UCSD-AML1 (cell line): ENCODE data around the gene TXNRD2.
"Not testable (repeated sequence)": the region's sequence is repeated elsewhere in the genome, so short reads cannot be mapped to it uniquely, and the experiment has no call there.

Experiments used
- DNase-seq: peaks from one replicate; lab custom pipeline; 2025; ENCODE audit not compliant: unreplicated experiment; lab: John Stamatoyannopoulos, UW

Gene TXNRD2

DNA sequence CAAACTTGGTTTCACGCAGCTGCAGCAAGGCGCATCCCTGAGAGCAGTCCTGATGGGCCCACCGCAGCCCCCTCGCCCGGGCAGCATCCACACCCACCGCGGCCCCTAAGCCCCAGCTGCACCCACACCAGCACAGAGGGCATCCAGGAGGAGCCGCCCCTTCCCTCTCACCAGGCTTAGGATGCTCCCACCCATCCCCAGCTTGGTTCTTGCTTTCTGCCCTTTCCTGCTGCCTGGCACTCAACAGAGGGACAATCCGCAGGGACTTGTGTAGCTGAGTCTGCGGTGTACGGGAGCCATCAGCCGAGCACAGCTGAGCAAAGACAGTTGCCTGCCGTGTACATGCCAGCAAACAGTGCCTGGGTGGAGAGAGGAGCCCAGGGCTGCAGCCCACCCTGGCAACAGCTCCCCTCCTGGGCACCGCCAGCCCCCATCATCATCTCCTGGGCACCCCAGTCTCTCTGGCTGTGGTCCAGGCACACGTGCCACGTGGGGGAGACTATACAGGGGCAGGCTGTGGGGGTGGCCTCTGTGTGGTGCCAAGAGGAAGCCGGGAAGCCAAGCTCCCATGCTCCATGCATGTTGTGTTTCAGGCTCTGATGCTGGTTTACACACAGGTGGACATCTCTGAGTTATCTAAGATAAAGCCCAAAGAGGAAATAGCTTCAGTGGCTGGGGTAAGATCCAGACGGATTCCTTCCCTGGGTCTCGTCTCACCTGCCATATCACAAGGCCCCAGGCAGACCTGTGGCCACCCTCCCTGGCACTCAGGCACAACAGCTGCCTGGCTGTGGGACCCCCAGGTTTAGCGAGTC lies 50.9 kb downstream of the TXNRD2 start:
- DNase-seq, result no peak

DNA sequence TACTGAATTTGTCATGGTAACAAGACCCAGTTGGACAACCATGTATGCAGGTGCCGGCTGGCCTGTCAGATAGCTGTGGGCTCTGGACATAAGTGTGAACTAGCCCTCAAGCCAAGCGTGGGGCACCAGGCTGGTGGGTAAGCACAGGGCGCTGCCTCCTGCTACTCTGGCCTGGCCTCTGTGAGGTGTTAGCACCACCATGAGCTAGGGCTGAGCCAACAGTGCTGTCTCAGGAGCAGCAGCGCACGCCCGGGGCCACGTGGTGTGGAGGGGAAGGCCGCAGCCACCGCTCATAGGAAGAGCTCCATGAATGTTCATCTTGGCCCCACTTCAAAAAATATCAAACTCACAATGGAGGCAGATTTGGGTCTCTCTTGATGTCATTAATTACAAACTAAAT lies 51.7 kb downstream of the TXNRD2 start:
- DNase-seq, result no peak

DNA sequence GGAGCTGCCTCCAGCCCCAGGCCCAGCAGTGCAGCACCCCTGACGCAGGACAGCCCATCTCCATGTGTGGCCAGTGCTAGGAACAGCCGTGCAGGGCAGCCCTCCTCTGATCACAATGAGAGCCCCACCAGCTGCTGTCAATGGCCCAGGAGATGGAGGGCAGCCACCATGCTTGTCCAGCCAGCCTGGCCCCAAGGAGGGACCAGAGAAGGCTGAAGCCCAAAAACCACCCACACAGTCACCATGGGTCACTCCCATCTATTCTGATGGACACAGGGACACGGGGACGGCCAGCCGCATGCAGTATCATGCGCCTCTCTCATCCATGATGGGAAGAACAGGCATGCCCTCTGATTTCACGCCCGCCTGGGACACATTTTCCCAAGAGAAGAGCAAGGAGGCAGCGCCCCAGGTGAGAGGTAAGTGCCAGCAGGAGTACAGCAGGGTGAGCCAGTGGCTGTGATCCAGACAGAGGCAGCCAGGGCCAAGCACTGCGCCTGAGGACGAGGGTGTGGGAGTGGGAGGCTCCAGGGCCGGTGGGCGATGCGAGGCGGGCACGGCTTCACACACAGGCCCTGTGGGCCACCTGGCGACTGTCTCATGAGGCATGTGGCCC lies 53.4 kb downstream of the TXNRD2 start:
- DNase-seq, result no peak

DNA sequence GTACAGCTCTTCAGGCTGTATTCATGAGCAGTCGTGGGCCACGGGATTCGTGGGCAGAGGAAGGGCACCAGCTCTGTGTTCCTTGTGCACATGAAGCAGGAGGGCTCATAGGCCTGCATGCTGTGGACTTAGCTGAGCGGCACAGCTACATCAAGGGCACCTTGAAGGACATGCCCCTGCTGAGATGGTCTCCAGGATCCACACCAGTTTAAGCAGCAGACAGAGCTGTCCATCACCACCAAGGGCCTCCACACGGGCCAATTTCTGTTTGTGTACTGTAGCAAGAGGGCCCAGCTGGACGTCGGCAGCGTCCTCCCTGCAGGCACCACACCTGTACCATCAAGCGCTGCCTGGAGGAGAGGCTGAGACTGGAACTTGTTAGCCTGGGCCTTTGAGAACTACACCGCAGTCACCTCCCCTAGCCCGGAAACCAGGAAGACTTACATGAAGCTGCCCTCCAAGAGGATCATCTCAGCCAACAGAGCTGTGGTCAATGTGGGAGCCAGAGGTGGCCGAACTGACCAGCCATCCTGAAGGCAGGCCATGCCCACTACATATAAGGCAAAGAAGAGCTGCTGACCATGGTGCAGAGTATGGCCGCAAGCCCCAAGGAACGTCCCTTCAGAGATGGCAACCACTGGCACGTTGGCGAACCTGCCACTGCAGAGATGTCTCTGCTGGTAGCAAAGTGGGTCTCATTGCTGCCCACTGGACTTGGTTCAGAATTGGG lies 54.2 kb downstream of the TXNRD2 start:
- DNase-seq, result peak; percentile 36

DNA sequence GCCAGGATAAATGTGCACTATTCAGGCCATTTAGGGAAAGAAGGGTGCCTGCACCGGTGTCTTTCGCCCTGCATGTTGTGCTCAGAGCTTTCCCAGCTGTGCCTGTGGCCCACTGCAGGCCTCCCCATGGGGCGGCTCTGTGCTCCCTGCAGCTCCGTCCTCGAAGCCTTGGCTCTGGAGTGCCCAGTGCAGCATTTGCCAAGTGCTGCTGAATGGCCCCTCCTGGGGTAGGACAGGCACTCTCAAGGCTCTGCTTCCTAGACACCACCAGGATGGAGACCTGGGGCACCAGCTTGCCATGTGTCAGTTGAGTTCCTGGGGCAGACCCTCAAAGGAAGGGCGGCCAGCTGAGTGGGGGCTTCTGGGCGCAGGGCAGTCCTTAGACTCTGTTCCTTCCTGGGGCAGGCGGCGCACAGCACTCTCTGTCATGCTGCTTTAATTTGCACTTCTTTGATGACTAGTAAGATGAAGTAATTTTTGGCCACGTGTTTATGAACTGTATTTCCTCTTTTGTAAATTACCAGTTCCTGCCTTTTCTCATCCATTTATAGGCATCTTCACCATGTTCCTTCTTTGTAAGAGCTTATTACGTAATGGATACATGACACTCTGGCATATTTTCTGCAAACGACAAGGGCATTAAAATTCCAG lies 54.9 kb downstream of the TXNRD2 start:
- peak; percentile 36 for DNase-seq

DNA sequence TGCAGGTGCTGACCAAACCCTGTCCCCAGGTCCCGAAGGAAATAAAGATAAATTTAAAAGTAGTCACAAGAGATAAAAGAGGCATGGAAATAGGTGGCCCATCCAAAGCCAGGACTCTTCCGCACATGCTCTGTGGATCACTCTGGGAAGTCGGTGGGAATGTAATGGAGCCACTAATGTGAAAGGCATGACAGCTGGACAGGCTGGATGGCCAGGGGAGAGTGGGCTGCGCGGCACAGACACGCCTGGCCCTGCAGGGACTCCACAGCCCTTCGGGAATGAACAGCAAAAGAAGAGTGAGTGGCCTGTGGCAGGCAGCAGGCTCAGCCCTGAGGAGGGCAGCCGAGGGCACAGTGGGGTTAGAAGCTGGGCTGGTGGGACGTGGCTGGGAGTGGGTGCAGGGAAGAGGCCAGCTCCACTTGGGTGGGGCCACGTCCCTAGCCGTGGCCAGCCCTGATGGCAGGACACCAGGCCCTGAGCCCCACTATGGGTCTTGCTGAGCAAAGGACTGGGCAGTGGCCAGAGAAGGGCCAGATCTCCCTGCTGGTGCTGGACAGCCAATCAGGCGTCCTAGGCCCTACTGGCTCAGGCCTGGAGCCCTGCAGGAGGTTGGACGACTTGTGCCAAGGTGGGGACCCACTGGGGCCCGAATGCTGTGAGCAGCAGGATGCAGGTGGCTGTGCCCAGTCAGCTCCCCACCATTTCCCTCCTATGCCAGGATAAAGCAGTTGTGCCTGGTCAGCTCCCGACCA lies 55.6 kb downstream of the TXNRD2 start:
- no peak for DNase-seq

DNA sequence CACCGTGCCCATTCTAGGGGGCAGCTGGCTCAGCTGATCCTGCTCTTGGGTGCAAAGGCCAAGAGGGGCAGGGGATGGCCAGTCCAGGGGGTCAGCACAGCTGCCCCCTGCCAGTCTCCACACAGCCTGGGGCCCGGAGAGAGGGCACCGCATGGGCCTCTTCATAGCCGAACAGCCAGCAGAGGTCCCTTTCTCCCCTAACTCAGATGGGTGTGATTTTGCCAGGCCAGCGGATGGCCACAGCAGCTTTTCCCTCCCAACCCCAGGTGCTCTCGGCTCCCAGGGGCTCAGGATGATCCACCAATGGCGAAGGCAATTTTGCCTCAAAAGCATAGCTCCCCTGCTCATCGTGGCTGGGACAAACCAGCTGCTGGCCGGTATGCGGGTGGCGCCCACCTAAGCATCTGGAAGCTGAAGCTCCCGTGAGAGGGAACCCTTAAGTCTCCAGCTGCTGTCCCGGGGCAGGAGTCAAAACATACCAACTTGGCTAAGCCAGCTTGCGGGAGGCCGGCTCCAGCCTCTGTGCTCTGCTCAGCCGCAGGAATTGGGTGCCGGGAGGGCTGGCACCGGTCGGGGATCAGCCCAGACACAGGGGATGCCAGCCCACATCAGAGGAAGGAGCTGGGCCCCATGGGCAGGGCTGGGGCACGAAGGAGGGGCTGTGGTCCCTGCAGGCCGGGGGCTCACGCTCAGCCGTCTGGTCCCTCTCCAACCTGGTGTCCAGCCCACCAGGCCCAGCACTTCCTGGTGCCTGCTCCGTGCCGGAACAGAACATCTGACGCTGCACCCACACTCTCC lies 56.5 kb downstream of the TXNRD2 start:
- no peak for DNase-seq

DNA sequence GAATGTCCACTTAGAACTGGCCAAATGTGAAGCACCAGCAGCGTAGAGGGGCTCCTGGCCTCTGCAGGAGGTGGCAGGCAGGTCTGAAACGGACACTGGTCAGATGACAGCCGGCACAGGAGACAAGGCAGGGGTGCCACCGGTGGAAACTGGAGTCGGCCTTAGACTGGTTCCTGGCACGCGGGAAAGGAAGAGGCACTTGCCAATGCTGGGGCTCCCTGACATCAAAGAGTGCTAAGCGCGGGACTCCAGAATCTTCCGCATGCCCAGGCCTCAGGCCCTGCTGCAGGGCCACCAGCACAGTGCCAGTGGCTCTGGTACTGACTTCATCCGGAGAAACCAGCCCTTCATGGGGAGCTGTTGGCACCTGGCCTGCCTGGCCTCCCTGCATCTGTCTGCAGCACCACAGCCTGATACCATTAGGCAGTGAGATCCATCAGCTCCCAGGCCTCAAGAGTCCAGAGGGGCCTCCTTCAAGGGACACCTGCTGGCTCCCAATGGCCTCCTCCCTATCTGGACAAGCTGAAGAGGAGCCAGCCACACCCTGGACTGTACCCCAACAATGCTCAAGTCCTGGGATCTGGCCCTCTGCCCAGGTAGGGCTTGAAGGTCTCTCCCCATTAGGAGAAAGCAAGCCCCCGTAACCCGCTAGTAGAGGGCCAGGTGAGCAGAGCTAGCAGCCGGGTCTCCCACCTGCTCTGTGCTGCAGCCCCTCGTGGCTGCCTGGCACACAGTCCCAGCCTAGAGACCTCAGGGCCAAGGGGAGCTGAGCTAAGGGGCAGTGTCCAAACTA lies 57.3 kb downstream of the TXNRD2 start:
- DNase-seq, result no peak

DNA sequence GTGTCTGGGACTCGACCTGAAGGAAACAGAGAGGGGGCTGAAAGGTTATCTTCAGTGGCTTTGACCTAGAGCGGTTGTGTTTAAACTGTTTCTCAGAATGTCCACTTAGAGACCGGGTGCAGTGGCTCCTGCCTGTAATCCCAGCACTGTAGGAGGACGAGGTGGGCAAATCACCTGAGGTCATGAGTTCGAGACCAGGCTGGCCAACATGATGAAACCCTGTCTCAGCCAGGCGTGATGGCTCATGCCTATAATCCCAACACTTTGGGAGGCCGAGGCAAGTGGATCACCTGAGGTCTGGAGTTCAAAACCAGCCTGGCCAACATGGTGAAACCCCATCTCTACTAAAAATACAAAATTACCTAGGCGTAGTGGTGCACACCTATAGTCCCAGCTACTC lies 58.2 kb downstream of the TXNRD2 start:
- DNase-seq, result not testable (repeated sequence)

DNA sequence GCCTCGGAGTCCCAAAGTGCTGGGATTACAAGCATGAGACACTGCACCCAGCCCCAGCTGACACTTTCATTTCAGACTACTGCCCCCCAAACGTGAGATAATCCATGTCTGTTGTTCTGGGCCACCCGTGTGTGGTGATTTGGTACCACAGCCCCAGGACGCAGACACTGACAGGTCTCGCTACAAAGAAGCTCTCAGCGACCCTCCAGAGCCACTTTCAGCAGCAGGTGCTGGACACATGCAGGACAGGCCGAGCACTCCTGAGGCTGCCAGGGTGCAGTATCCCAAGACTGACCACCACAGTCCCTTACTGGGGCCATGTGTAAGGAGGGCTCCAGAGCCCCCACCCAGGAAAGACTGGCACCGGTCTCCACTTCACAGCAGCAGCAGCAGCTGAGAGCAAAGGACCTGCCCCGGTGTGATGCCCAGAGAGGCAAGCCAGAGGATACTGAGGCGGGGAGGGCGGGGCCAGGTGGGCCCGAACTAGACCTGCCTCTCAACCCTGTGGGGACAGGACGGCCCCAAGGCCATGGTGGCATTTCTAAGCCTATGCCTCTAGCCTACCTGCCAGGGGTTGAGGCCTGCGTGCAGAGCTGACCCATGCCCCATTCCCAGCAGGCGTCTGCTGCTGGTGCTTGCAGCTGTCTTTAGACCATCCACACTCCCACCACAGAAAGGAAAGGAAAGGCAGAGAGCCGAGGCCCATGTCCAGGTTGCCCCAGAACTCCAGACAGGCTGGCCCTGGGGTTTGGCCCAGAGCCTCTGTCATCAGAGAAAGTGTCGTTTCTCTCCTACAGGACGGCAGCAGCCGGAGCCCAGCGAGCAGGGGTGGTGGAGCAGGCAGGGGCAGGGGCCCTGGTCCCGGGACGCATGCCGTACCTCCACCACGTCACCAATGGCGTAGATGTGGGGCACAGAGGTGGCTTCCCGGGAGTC lies 58.9 kb downstream of the TXNRD2 start:
- no peak for DNase-seq

DNA sequence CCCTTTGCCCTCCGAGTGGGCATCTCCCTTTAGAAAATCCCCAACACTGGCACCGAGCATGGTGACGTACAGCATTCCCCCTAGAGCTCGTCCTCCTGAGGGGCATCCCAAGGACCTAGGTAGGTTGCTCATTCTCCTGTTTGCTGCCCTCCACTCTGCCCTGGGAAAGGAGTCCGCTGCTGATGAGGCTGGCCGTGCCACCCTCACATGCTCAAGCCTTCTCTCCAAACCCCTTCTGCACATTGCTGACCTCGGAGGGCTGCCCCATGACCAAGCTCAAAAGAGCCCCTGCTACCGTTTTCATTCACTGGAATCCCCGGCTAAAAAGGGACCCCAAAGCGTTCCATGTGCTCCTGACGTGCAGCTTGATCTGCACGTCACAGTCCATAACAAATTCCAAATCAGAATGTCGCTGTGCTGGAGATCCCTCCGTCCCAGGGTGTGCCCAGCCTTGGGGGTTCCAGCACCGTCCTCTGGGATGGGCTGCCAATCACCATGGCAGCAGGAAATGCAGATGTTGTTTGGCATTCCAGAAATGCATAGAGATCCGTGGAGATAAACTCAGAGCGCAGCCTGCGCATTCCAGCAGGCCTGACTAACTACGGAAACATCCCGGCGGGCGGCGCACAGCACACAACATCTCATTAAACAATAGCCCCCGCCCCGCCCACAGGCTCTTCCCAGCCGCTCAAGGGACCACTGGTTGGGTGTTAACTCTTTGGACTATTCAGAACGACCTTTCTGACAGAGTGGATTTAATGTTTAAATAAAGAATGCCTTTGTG lies 60.6 kb downstream of the TXNRD2 start:
- no peak for DNase-seq

DNA sequence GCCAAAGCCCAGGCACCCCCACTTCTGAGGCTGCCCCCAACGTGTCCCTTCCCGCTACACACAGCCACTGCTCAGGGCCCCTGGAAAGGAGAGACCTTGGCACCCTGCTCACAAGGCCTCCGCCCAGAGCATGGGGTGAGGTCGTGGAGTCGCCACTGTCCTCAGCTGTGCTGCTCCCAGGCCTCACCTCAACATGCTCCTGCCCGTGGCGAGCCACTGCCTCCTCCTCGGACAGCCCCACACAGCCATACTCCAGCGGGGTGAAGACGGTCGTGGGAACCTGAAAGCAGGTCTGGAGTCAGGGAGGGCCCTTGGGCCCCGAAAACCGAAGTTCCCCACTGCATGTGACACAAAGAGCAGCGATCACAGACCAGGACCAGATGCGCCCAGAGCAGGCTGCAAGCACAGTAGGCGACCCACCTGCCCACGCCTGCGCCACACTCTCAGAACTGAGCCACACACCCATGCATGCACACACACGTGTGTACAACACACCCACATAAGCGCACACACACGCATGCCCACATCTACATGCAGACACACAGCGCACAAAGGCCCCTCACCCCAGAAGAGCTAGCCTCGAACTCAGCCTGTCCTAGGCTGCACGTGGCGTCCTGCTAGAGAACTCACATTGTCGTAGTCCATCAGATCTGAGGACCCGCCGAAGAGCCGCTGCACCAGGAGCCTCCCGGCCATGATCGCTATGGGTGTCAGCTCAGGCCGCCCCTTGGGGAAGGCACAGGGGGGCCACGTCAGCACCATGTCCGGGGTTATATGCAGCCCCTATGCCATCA lies 61.4 kb downstream of the TXNRD2 start:
- no peak for DNase-seq

DNA sequence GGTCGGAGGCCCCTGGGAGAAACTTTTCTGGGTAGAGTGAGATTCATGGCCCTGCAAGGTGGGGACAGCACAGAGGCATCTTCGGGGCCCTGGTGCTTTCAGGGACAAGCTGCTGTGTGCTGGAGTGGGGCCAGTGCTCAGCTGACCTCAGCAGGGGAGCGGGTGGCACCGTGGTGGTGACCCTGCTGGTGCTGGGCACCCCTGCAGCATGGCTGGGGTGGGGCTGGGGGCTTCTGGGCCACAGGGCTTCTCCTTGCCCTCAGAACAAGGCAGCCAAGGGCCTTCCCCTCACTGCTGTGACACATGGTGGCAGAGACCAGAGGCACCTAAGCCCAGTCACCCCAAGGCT lies 62.0 kb downstream of the TXNRD2 start:
- DNase-seq, result no peak

DNA sequence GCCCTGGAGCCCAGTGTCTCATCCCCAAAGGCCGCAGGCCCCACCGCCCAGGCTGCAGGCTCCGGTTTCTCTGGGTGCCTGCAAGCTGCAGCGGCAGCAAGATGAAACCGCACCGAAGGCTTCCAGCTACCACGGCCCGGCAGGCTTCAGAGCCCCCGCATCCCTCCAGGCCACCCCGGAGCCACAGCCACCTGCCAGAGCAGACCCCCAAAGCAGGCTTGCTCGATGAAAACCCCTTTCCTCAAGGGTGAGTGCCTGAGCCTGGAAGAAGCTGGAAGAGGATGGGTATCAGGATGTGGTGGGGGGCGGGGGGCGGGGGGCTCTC lies 62.4 kb downstream of the TXNRD2 start:
- no peak for DNase-seq

DNA sequence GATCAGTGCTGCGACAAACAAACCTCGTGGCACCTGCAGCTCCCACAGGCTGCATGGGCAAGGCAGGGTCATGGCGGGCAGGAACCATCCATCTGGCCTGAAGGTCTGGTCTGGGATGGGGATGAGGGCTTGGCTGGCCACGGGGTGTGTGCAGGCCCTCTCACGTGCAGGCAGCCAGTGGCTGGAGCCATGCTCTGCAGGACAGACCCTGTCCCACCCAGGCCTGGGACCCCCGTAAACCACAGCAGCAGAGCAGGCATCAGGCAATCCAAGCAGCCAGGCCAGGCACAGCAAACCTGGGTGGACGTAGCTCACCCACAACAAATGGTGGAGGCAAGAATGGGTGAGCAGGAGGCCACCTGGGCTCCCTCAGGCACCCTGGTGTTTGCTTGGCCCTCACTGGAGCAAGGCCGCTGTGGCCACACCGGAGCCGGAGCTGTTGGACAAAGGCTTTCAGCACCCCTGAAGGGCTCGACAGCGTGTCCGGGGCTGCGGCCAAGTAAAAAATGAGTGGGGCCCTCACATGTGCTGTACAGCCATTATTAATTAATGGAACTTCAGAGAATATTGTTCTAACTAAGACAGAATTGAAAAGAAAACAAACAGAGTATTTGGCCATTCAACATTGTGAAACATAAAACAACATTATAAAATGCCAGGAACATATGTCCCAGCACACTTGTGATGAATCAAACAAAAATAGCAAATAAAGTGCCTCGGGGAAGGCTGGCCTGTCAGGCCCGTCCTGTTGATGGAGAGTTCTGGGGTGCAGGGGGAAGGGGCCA lies 63.0 kb downstream of the TXNRD2 start:
- DNase-seq, result no peak
